ENCODE measurements around the gene MAG. TPM values are rescaled to one million over a fixed set of nuclear protein-coding genes. Genes with fewer than 3 reads are reported as not detected.

Gene MAG
- total and polyA plus RNA-seq, 9 of the 15 experiments (the other 6 are each of a cell fraction or from before 2014, with no cell fraction given), result 0.11 to 10.0 (median 1.6) TPM

- TF ChIP-seq ELK1 (CRISPR knock-in tag; IDR thresholded peaks at IDR 0.05) (no peak), FIP1L1 (IDR thresholded peaks at IDR 0.05; ENCODE audit: low read depth, low read length, poor library complexity, severe bottlenecking) (no peak), ZNF407 (IDR thresholded peaks at IDR 0.05; ENCODE audit: low read depth) (no peak), BMI1 (IDR thresholded peaks at IDR 0.05; ENCODE audit: low read length) (no peak), HINFP (tag; conservative IDR thresholded peaks at IDR 0.05; ENCODE audit: low read depth) (no peak), MBD2 (IDR thresholded peaks at IDR 0.05; ENCODE audit: borderline replicate concordance, low read depth) (0 out of 2 replicates have a peak, but pooled peaks have one; percentile 39), RFX7 (CRISPR knock-in tag; IDR thresholded peaks at IDR 0.05) (no peak)
- TF ChIP-seq, protein P1, sequence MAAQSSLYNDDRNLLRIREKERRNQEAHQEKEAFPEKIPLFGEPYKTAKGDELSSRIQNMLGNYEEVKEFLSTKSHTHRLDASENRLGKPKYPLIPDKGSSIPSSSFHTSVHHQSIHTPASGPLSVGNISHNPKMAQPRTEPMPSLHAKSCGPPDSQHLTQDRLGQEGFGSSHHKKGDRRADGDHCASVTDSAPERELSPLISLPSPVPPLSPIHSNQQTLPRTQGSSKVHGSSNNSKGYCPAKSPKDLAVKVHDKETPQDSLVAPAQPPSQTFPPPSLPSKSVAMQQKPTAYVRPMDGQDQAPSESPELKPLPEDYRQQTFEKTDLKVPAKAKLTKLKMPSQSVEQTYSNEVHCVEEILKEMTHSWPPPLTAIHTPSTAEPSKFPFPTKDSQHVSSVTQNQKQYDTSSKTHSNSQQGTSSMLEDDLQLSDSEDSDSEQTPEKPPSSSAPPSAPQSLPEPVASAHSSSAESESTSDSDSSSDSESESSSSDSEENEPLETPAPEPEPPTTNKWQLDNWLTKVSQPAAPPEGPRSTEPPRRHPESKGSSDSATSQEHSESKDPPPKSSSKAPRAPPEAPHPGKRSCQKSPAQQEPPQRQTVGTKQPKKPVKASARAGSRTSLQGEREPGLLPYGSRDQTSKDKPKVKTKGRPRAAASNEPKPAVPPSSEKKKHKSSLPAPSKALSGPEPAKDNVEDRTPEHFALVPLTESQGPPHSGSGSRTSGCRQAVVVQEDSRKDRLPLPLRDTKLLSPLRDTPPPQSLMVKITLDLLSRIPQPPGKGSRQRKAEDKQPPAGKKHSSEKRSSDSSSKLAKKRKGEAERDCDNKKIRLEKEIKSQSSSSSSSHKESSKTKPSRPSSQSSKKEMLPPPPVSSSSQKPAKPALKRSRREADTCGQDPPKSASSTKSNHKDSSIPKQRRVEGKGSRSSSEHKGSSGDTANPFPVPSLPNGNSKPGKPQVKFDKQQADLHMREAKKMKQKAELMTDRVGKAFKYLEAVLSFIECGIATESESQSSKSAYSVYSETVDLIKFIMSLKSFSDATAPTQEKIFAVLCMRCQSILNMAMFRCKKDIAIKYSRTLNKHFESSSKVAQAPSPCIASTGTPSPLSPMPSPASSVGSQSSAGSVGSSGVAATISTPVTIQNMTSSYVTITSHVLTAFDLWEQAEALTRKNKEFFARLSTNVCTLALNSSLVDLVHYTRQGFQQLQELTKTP (IDR thresholded peaks at IDR 0.05; ENCODE audit: low read depth in 1 of 2, partially characterized antibody in 2 of 2), result no peak
Observed at GRCh38 chr19:35267818-35268535, 24.0 kb upstream of the MAG start (continued).

All from K562 (cell line).